ENCODE data around the gene PRKCA.
"Not testable (repeated sequence)": the region's sequence is repeated elsewhere in the genome, so short reads cannot be mapped to it uniquely, and the experiment has no call there.

Gene PRKCA

DNA sequence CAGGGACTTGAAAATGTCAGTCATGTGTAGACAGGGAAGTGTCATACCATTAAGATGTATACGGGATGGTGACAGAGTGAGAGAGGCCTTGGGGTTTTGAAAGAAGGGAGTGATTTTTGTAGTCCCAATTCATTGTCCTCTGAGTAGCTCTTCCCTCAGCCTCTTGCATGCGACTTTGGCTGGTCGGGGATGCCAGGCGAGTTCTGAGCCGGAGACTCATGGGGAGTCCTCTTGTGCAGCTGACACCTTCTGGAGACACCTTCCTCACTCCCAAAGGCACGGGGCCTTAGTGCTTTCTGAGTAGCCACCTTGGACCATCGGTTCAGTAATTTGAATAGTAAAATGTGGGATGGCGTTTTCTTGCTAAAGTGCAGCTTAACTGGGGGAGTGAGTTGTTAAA lies 144.7 kb downstream of the PRKCA start:
- no peak for DNase-seq

DNA sequence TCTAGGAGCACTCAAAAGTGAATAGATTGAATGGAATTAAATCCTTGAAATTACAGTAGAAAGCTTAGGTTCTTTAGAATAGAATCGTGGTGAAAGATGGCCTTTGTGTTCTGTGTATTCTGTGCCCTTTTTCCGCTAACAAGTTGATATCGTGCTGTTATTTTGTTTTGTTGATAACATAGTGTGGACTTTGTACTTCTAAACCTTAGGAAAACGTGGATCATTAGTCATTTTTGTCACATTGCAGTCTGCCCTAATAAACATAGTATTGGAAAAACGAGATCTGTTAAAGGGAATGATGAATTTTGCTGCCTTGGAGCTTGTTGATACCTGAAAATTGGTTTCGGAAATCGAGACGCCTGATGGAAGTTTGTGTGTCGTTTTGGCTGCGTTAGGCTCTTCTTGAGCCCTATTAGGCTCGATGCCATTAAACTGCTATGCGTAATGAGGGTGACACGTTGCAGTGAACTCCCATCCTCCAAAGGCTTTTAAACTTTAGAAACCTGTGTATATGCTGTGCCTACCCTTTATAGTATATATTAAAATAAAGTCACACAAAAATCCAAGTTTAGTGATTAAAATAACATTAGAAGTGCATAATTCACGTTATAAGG lies 145.7 kb downstream of the PRKCA start:
- no peak for DNase-seq

DNA sequence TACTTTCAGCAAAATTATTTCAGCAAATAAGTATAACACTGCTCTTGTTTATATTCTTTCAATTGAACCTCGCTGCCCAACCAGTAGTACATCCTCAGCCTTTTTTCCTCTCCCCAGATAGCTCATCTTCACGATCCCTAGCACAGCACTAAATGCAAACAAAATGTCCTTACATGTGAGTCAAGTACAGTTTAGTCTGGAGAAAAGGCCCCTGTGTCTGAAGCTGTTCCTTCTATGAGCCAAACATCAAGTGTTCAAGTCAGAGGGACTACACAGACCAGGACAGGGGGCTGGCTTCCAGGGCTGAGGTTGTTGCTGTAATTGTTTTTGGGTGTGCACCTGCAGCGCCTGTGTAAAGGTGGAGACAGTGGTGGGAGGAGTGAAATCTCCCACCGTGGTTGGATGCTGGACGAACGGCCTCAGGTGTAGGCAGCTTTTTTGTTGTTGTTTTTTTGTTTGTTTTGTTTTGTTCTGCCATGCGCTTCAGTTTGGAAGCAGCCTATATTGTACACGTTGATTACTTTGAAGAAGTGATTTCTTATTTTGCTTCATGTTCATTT lies 147.1 kb downstream of the PRKCA start:
- no peak for DNase-seq

DNA sequence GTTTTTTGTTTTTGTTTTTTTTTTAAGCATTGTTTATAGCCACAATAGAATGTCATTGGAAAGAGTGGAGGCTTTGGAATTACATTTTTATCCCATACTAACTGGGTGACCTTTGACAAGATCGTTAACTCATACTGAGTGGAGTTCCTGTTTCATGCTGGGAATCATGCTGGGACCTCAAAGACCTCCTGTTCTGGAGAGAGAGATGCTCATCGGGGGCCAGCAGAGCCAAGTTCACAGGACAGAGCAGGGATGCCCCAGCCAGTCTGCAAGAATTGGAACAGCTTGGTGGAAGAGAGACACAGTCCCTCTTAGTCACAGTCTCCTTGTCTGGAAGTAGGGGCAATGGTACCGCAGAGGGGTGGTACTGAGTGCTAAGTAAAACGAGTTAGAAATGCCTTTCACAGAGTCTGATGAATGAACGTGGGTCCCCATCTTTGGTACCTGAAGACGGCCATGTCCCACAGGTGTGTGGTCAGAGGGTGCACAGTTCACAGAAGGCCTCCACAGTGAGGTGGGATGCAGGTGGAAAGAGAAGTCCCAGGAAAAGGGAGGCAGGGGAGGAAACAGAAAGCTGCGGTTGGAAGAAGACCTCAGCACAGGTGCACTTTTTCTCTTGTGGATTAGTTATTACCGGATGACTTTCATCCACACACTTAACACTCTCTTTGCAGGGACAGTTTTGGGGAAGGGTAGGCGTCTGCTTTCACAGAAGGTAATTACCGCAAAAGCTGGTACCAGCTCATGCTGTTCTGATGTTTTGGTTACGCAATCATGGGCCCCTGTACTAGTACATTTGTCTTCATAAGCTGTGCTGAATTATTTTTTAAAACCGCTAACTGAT lies 147.8 kb downstream of the PRKCA start:
- no peak for DNase-seq

DNA sequence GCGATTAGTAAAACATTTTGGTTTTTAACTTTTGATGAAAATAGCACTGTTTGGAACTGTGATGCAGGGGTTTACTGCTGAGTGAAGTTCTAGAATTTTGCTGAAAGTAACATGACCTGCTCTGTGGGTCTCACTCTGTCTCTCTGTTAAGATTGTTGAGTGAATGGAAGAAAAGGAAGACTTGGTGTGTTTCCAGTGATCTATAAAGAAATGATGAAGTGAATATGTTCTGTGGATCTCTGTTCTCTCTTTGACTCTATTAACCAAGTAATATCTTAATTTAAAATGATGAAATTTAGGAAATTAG lies 148.4 kb downstream of the PRKCA start:
- no peak for DNase-seq

DNA sequence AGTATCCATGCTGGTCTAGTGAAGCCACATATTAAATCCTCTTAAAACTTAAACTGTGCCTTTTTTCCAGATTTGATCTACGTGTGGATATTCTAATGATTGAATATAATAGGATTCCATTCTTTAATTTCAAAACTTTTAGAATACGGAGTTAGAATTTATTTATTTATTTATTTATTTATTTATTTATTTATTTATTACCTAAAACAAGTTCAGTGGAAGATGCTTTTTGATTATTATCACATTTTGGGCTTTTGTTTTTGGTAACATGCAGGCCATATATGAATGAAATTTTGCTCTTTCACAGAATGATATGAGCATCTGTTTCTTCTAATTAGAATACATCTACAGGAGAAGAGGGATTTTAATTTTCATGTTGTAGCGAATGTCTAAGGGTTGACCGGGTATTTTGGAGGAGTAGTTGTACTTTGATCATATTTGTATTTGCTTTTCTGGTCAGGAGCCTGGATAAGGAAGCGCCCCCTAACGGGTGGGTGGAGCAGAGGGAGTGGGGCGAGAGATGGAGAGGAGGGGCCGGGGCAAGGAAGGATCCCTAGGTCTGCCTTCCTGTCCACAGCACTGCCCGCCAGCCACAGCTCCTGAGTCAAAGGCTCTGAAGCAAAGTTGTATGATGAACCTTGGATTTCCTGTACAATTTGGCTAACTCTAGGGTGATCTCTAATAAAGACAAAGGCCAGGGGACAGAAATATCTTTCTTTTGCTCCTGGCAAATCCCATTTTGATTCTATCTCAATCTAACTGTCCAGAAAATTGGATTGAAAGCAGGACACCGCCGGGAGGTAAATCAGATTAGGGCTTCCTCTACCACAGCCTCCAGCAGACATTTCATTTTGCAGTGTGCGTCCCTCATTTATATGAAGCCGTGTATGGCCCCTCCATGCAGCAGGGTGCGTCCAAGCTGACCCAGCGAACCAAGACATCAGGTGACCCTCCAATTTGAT lies 149.1 kb downstream of the PRKCA start:
- no peak for DNase-seq

DNA sequence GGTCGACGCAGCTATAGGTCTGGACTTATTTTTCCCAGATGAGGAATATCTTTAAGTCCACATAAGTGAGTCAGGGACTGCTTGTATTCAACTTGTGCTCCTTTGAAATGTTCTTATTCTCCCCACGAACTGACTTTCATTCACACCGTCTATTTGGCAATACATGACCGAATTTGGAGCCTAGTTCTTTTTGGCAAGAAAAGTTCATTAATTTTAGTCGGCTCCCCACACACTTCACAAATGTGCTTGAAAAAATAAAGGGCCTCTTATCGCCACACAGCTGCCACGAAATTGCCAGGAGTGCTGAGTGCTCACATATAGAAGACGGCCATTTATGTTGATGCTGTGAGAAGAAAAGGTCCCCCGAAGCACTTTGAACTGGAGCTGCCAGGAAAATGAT lies 152.6 kb downstream of the PRKCA start:
- DNase-seq = no peak

DNA sequence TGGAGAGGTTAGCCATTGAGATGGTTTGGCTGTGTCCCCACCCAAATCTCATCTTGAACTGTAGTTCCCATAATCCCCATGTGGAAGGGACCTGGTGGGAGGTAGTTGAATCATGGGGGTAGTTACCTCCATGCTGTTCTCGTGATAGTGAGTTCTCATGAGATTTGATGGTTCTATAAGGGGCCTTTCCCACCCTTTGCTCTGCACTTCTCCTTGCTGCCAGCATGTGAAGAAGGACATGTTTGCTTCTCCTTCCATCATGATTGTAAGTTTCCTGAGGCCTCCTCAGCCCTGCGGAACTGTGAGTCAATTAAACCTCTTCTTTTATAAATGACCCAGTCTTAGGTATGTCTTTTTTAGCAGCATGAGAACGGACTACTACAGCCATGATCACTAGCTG lies 155.1 kb downstream of the PRKCA start:
- not testable (repeated sequence) for DNase-seq

DNA sequence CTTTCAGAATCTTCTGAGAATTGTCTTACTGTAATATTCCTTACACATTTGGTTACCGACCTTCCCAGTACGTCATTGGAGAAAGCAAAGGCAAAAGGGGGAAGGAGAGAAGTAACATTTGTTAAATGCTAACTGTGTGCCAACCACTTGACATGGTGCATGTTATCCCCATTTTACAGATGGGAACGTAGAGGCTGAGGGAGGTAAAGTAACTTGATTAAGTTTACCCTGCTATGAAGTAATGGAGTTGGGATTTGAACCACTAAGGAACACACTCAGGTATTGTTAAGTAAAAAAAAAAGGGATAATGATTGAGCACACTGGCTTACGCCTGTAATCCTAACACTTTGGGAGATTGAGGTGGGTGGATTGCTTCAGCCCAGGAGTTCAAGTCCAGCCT lies 156.4 kb downstream of the PRKCA start:
- no peak for DNase-seq

DNA sequence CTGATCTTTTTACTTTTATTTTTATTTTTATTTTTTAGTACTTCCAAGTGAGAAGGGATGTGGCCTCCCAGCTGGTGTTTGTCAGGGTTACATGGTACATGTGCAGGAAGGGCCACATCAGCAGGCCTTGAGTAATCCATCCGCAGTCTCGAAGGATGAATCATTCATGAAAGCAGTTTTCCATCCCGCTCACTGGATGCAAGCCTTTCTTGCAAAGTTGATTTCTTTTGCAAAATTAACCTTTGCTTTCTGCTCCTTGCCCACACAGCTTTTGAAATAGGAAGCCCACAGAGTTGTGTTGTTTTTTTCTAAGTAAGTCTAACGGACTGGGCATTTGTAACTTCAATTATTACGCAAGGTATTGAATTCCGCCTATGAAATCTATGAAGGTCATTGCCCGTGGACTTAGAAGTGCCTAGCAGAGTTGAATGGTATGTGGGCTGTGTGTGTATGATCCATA lies 157.4 kb downstream of the PRKCA start:
- DNase-seq = no peak

DNA sequence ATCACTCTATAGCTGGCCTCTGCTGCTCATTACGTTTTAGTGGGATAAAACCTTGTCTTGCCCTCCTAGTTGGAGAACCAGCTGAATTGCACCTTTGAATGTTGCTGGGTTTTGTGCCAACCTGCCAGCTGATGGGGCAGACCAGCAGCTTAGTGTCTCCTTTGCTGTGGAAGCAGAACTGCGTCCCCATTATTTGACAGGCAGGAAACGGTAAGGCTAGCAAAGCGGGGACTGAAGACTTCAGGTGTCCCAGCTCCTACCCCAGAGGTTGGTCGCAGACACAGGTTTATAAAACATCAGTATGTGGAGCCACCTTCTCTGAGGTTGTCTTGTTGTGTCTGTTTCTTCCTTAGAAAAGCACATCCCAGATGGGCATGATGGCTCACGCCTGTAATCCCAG lies 158.1 kb downstream of the PRKCA start:
- DNase-seq = no peak

DNA sequence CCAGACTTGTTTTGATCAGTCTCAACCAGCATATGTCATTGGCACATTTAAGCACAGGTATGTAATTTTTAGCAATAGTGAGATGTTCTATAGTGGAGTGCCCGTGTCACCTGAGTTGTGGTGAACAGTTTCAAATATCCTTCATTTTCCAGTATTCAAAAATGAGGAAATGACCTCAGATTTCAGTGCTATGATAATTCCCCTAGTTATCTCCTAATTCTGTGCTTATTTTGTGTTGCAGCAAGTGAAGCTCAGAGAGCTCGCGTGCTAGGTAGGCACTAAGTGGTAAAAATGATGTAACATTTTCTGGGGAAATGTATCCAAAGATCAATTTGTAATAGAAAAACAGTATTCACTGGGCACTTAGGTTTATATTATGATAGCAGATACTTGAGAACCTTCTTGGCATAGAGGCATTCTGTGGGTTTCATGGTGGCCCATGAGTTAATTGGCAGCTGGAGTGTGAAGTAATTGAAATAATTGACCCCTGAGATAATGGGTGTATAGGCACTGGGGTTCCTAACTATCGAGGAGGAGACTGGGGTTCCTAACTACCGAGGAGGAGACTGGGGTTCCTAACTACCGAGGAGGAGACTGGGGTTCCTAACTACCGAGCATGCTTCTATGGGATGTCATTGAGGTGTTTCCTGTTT lies 159.1 kb downstream of the PRKCA start:
- no peak for DNase-seq

DNA sequence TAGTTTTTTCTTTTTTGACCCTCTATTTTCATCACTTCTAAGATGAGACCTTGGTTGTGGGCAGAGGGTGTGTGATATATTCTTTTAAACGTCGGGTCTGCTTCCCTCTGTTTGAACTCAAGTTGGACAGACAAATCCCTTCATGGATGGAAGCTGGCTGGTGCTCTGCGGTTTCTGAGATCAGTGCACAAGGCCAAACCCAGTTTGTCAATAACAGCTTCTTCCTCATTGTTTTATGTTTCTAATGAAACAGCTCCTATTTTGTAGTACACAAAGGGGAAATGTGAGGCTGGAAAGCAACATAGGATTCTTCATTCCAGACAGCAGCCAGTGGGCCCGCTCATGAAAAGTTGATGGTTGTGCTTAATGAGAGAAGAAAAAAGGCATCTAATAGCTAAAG lies 159.6 kb downstream of the PRKCA start:
- no peak for DNase-seq

DNA sequence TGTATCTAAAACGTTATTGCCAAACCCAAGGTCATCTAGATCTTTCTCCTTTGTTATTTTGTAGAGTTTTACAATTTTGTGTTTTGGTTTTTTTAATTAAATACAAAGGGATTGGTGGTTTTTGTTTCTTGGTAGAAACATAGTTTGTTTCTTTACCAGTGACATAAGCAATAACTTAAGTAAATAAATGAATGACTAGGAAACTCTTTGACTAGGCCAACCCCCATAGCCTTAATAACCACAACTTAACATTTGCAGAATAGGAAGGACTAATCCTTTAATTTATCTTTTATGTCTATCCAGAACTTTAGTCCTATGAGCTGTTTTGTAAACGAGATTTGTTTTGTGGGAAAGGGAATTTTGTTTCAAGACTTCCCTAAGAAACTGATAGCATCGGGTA lies 162.5 kb downstream of the PRKCA start:
- no peak for DNase-seq

DNA sequence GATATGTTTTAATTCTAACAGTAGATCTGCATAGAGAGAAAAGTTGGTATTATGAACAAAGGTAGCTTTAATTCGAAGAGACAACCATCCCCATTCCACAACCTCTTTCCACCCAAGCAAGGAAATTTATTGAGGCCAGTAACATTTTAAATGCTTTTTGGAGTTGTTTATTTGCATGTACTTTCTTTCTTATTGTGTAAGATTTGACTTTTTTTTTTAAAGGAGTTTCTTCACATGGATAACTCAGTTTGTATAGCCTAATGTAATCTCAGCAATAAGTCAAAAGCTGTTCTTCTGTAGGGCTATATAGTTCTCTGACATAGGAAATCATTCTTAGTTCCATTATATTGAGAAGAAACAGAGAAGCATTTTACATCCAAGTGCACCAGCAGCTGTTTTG lies 163.3 kb downstream of the PRKCA start:
- DNase-seq = no peak

DNA sequence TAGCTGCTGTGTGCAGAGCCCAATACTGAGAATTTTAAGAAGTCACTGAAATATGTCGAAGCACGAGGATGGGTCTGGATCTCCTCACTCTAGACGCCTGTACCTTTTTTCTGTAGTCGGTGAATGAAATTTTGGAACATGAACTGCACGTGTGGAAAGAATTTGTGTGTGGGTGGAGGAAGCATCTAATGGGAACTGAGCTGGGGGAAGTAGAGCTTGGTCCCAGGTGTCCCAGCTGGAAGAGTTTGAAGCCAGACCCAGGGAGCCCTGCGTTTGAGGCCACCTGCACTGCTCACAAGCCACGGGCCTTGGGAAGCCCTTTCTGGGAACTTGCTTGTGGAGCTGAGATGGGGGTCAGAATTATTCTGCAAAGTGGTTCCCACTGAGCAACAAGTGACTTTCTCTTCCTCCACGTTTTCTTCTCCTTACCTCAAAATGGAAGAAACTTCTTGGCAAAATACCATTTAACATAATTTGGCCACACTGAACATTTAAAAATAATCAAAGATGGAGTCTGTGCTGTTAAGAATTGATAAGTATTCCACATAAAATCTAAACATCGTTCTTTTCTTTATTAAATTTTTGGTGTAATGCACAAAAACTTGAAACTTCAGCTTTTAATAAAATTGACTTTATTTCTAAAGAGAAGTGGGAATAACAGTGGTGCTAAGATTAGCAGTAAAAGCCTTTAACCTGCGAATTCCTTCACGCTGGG lies 163.8 kb downstream of the PRKCA start:
- DNase-seq = no peak

DNA sequence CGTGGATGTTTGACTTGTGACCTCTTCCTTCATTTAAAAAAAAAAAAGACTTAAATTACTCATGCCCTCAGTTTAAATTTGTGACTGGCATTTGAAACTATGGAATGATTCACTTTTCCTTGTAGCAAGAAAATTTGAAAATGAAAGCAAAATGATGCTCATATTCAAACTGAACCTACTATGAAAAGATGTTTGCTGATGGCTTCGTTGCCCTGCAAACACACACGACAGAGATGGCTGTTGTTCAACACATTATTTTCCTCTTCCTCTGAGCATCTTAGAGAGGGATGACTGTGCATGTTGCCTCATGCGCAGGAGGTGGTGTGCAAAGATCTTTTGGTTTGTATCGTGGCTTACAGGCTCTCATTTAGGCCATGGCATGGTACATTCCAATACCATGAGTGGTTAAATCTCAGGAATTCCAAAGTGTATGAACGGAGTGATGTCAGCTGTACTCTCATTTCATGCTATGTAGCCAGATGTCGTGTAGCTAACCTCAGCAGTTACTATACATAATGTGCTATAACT lies 164.5 kb downstream of the PRKCA start:
- DNase-seq = no peak

DNA sequence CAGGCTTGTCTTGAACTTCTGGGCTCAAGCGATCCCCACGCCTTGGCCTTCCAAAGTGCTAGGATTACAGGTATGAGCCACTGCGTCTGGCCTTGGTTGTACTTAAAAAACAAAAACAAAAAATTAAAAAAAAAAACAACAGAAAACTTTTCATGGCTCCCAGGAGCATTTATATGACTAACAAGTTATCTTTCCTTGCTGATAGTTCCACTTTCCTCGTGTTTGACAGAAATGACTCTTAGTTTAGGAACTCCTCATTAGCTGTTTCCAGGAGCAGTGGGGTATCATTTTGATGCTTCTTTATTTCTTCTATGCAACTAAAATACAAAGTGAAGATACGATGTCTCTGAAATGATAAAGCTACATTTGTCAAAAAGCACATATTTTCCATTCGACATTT lies 165.4 kb downstream of the PRKCA start:
- no peak for DNase-seq

DNA sequence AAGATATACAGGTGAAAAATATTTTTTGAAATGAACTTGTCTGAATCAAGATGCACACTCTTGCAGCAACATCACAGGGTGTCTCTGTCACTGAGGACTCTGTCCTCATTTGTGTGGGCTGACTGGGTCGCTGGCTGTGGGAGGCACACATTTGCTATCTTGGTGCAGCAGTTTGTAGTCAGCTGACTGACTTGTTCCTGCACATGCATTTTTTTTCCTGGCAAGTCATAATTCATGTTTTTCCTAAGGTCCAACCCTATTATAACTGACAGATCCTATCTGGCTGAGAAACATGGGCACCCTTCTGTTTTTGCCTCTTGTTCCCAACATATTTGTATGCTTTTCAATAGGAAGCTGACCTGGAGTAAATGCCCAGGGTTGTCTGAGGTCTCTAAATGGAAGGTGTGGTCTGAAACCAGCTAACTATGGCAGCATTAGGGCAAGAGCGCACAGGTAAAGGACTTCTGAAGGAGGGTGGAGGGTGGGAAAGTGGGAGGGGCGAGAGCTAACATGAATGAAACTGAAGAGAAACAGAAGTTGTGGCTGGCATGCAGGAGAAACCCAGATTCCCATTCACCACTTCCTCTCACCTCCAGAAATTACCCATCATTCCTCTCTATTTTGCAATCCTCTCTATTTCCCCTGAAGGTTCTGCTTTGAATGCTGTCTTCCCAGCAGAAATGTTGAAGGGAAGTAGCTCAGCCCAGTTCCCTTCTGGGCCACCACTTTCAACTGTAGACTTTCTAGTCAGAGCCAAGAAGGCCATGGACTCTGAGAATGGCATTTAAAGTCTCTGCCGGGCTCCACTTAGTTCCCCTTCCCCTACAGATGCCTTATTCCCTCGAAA lies 166.1 kb downstream of the PRKCA start:
- no peak for DNase-seq

DNA sequence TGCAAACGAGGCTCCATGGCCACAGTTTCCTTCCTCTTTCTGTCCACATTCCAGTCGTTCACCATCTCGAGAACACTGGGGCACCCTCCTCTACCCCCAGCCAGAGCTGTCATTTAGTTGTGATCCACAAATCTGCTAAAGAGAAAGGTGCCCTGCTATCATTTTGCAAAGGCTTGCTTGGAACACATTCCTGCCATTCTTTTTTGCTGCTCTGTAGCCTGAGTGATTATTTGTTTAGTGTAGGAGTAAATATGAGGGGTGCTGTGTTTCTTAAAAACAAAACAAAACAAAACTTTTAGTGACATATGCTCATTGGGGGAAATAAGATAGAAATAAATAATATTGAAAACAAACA lies 166.7 kb downstream of the PRKCA start:
- DNase-seq = no peak

DNA sequence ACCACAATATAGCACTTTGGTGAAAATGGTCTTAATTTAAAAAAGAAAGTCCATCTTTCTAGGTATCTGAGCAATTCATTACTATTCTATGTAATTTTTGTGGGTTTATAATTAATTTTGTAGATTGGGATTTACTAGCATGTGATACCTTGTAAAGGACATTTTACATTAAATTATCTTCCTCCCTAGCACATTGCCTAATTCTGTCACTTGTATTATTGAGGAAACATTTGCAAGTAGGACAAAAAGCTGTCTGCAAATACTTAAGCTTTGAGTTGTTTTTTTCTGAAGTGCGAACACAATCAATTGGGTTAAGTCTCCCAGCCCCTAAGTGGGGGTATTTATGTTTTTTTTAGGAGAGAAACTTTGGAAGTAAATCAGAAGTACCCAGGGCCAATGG lies 167.0 kb downstream of the PRKCA start:
- no peak for DNase-seq
